GM18508 (cell line): ENCODE measurements around the gene PDE11A.

ENCODE experiments used
- ATAC-seq: cut with Tn5 transposase; IDR thresholded peaks from one replicate; pipeline ENCODE4 v1.9.1; 2021; ENCODE audit warnings: moderate number of reproducible peaks; ENCODE audit not compliant: insufficient read depth, unreplicated experiment

PDE11A gene

GRCh38 chr2:177711483-177712265, 360.9 kb downstream of the PDE11A start:
- ATAC-seq = no peak

DNA sequence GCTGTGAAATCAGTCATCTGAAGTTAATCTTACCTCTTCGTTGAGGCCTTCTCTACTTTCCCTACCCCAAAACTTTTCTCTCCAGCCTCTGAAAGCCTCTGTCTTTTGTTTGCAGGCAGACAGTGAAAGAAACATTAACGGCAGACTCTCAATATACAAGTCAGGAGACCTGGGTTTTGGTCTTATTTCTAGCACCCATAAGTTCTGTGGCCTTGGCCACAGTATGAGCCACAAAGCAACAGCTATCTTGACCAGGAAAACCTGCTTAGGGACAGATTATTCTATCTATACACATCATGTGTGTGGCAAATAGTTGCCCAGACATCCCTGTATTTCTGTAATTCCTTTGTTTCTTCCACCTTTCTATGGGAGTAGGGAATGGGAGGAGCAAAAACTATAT, 361.7 kb downstream of the PDE11A start:
- ATAC-seq = no peak

DNA sequence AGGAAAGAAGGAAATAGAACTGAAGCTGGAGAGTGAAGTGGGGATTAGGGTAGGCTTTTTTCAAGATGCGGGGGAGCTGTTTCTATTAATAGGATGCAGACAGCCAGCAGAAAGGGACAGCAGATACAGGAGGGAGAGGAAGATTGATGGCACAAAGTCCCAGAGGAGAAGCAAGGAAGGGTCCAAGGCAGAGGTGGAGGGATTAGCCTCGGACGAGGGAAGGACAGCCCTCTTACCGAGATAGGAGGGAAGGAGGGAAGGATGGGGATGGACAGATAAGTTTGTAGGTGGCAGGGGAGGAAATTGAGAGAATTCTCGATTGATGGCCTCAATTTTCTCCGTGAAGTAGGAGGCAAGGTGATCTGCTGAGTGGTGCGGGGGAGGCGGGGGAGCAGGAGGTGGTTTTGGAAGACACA, 362.6 kb downstream of the PDE11A start:
- no peak for ATAC-seq

GRCh38 chr2:177708660-177709444, 363.7 kb downstream of the PDE11A start:
- no peak for ATAC-seq

DNA sequence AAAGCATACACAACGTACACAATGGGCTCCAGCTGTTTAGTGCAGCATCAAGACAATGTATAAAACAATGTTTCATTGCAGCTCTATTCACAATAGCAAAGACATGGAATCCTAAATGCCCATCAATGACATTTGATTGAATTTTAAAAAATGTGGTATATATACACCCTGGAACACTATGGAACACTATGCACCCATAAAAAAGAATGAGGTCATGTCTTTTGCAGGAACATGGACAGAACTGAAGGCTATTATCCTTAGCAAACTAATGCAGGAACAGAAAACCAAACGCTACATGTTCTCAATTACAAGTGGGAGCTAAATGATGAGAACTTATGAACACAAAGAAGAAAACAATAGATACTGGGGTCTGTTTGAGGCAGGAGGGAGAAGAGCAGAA, 364.5 kb downstream of the PDE11A start:
- ATAC-seq = no peak

DNA sequence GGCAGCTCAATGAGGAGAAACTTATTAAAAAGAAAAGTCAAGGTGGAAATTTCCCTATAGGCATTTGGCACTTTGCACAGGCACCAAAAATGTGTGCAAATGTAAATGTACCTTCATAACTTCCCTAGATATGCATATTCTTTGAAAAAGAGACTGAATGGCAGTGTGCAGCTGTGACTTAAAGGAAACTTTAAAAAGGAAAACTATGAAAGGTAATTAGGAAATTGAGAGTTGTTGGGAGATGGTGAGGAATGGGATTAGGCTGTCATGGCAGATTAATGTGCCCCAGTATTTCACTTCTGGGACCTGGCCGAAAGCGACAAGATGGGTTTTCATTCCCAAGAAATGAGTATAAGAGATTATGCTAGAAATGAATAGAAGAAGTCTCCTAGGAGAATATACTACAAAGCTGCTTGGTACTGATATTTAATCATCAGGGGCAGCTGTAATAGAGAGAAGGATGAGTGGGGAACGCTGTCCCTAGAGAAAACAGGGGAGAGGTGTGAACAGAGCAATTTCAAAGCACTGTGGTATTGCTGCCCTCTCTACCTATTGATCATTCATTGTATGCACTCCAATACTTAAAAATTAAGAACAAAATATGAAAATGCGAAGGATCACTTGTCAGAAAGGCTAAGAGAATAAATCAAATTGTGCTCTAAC, 366.9 kb downstream of the PDE11A start:
- ATAC-seq = no peak

DNA sequence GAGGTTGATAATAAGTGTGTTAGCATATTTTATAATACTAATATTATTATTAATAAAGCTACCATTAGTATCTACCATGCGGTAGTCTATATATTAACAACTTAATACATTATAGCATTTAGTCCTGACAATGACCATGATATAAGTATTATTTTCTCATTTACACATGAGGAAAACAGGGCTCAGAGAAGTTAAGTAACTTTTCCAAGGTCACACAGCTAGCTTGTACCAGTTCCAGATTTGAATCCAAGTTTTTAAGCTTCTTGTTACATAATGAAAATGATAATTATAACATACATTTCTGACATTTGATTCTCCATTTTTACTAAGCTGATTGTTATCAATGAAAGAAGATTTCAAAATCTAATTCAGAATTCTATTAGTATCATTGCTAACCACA, 369.4 kb downstream of the PDE11A start:
- ATAC-seq = no peak

- ATAC-seq = no peak
Observed at GRCh38 chr2:177698281-177698680, 374.3 kb downstream of the PDE11A start.

- no peak for ATAC-seq
Observed at GRCh38 chr2:177694348-177694747, 378.2 kb downstream of the PDE11A start.

DNA sequence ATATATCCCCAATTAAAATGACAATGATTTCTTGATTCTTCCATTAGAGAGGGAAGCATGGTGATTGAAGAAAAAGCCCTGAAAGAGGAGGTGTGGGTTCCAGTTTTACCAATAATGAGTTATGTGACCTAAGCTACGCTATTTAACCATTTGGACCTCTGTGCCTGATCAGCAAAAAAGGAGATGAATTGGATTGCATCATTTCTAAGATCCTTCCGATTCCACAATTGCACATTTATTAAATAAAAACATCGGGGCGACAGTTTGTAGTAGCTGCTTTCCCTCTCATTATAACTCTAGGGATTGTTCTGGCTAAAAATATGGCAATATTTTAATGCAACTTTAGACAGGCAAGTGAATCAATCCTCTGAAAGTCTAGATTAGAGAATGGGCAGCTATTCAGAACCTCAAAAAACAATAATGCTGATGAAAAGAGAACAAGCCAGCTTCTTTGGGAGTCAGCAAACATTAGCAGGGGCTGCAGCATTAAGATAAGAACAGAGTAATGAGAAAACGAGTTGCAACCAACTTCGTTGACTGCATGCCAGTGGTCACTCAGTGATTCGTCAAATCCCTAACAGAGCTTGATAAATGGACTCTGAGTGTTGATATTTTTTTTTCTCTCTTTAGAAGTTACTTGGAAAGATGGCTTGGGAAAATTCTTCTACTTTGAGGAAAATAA, 378.8 kb downstream of the PDE11A start:
- no peak for ATAC-seq

- no peak for ATAC-seq
Observed at GRCh38 chr2:177692783-177693269, 379.8 kb downstream of the PDE11A start.

GRCh38 chr2:177692042-177692782, 380.4 kb downstream of the PDE11A start:
- ATAC-seq = no peak

DNA sequence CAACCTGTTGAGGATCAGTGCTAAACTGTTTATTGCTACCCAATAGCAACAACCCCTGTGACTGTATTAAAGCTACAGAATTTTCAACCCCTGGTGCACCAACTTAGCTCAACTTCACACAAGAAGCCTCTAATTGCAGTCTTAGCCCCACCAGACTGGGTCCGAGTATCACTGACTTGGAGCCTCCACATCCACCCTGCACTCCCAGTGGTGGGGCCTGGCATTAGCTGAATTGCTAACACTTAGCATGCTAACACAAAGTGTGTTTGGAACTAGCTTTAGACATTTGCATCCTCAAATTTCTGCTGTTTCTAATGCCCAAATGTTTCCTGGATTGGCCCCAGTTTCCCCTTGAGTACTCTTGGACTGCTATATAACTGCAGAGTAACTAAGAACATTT, 381.4 kb downstream of the PDE11A start:
- no peak for ATAC-seq

DNA sequence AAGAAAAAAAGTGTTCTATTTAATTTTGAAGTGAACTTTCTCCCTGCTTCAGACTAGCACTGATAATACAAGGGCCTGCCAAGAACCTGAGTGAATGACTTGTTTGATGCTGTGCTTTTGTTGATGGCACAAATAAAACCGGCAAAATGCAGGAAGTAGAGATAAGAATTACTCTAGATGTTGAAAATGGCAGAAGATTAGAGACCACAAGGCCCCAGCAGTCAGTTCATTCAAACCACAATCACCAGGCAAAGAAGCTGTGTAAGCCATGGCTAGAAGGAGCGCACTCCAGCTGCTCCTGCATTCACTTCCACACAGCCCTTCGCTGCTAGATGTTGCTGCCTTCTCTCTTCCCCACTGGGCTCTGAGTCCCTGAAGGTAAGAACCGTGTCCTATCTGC, 383.0 kb downstream of the PDE11A start:
- no peak for ATAC-seq

DNA sequence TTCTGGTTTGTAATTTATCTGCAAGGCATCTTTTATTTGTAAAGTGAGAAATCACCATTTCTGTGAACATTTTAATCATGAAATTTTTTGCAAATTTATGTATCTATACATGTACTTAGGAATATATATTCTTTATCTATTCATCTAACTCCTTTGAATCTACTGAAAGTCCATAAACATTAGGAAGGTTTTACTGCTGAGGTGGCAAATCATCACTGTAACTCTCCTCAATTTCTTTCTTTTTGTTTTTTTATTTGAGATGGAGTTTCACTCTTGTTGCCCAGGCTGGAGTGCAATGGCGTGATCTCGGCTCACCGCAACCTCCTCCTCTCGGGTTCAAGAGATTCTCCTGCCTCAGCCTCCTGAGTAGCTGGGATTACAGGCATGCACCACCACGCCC, 383.7 kb downstream of the PDE11A start:
- ATAC-seq = no peak

- ATAC-seq = no peak
Observed at GRCh38 chr2:177683661-177684069, 388.9 kb downstream of the PDE11A start.

GRCh38 chr2:177682836-177683660, 389.5 kb downstream of the PDE11A start:
- no peak for ATAC-seq

DNA sequence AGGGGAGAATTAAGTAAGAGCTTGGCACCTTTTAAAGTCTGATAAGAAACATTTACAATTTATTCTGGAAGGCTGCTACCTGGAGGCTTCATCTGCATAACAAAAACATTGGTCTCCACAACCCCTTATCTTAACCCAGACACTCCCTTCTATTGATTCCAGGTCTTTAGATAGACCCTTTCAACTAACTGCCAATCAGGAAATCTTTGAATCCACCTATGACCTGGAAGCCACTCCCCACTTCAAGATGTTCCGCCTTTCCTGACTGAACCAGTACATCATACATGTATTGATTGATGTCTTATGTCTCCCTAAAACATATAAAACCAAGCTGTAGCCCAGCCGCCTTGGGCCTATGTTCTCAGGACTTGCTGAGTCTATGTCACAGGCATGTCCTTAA, 390.6 kb downstream of the PDE11A start:
- no peak for ATAC-seq
